A549 (cell line): ENCODE data around the gene SSC5D.

Experiments used
- CHD4 ChIP-seq: fragments of 200-600 bp; sonication (generic); IDR thresholded peaks from 2 replicates; pipeline ENCODE4 v1.6.1; 2016; ENCODE audit warnings: antibody characterized with exemption, mild to moderate bottlenecking, borderline replicate concordance
- CTCF ChIP-seq: fragments of >200 bp; sonication (Bioruptor Twin); formaldehyde crosslinking; IDR thresholded peaks from 3 replicates; pipeline ENCODE4 v1.5.1; 2016
- NFE2L2 ChIP-seq: fragments of 150-350 bp; conservative IDR thresholded peaks from 2 replicates; pipeline ENCODE4 v1.6.1; 2014; ENCODE audit warnings: low read length
- PHF8 ChIP-seq: fragments of 200-600 bp; sonication (generic); IDR thresholded peaks from 2 replicates; pipeline ENCODE4 v1.6.1; 2016; ENCODE audit warnings: low read depth, mild to moderate bottlenecking, antibody characterized with exemption, moderate library complexity, borderline replicate concordance
- POLR2A ChIP-seq: IDR thresholded peaks from 2 replicates; pipeline ENCODE4 v1.6.1; 2012; ENCODE audit warnings: mild to moderate bottlenecking, low read length
- RAD21 ChIP-seq, 2 experiments: fragments of >200 bp in 1 of 2; sonication (Bioruptor Twin) in 1 of 2; formaldehyde crosslinking in 1 of 2; IDR thresholded peaks in 1 of 2; conservative IDR thresholded peaks in 1 of 2; 2 replicates in 1 of 2; 3 replicates in 1 of 2; pipeline ENCODE4 v1.6.1; 2012 to 2018; ENCODE audit warnings: inconsistent platforms in 1 of 2

DNA sequence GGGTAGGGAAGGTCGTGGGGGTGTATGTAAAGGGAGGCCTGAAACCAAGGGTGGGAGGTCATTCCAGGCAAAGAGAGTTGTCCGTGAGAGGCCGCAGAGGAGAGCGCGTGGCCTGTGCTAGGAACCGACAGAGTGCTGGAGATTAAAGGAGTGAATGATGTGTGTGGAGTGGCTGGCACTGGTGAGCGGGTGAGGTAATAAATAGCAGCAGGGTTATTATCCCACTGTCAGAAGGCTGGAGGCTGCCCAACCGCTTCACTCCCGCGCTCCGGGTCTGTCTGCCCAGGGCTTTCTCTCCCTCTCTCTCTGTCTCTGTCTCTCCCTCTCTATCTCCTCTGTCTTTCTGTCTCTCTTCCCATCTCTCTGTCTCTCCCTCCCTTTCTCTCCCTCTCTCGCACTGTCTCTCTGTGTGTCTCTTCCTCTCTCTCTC lies 75.0 kb downstream of the SSC5D start:
- TF ChIP-seq PHF8 (no peak), CTCF (no peak), CHD4 (no peak), POLR2A (no peak), NFE2L2 (no peak), RAD21 (conservative IDR thresholded peaks at IDR 0.05 in 1 of 2, IDR thresholded peaks at IDR 0.05 in 1 of 2) (no peak)
